HG03175 (cell line): Measurements from ENCODE around the gene RNF41.
A peak's percentile ranks its signal among the peaks of the same experiment; 100 is the strongest.
"Not testable (repeated sequence)": the region's sequence is repeated elsewhere in the genome, so short reads cannot be mapped to it uniquely, and the experiment has no call there.

Experiments
- ATAC-seq: cut with Tn5 transposase; IDR thresholded peaks from one replicate; pipeline ENCODE4 v1.9.1; 2021; ENCODE audit warnings: mild to moderate bottlenecking, moderate library complexity; ENCODE audit not compliant: unreplicated experiment

RNF41 gene

DNA sequence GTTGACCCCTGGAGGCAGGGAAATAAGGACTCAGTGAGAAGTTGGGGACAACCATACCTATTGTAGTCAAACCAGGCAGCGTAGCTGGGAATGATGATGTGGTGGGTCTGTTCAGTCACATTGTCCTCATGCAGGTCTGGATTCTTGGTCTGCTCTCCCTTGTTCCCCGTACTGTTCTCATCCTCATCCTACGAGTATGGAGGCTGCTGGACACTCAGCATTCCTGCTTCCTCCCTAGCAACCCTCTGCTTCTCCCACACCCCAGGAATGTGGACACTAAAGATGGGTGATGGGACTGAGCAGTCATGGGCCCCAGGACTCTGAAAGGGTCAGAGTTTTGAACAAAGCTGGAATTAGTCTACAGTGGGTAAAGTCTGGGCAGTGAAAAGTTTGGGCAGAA lies 43.4 kb downstream of the RNF41 start:
- no peak for ATAC-seq

- ATAC-seq: no peak
Measured at GRCh38 chr12:56172839-56173238, 48.9 kb downstream of the RNF41 start.

- no peak for ATAC-seq
Measured at GRCh38 chr12:56169229-56169759, 52.4 kb downstream of the RNF41 start.

- no peak for ATAC-seq
Measured at GRCh38 chr12:56165369-56165768, 56.4 kb downstream of the RNF41 start.

GRCh38 chr12:56164345-56164729 lies 57.4 kb downstream of the RNF41 start:
- ATAC-seq: no peak

DNA sequence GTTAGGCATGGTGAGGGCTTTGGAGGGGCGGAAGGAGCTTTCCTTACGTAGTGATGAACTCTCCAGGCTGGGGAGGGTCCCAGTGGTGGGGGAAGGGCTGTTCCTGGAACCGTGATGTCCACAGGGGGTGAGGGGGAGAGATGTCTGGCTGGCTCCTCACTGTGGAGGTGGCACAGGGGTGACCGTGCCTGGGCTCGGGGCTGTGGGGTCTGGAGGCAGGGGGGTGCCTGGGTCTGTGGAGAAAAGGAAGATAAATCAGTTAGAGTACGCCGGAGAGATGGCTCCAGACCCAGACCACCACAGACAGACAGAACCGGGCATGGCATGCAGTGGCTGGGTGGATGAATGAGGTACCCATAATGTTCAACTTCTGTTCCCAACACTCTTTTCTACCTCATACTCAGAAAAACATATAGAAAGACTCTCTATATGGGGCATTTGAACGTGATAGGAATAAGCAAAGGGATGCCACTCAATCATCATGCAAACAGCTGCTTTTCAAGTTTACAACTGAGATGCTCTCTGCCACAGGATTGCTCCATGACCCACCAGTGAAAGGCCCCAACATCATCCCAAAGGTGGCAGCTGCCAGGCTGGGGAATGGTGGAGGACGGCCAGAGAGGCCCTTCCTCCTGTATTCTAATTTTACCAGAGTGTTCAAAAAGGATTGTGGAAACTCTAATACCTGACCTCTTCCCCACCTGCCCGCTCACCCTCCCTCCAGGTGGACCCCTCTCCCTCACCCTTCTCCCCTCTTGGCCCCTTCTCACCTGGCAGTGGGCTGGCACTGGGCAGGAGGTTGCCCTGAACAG lies 58.0 kb downstream of the RNF41 start:
- no peak for ATAC-seq

DNA sequence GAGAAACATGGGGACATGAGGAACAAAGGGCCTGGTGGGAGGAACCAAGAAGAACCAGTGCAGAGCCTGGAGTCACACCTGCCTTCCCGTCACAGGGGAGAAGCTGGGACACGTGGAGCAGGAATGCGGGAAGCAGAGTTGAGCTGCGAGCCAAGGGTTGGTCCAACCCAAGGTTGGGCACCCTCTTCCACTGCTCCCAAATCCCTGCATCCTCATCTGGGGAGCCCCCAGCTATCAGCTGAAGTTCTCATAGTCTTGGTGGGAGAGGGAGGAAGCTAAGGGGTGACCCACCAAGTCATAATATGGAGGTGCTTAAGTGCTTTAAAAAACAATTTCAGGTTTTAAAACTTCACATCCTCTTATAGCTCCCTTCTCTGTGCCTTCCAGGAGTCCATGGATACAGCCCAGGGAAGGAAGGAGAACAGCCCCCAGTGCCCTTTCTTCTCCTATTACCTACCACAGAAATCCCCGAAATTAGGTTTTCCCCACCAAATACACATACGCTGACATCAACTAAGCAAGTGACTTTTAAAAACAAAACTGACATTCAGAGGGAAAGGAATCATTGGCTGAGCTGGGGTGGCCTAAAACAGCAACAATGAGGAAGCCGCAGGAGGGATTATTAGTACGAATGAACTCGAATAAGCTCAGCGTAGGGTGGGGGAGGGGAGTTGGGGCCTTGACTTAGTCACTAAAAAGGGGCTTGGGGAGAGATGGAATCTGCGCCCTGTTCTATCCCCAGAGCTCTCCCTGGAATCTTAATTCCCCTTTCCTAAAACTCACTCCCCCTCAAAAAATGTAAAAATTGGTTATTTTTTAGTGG lies 59.0 kb downstream of the RNF41 start:
- ATAC-seq: no peak

GRCh38 chr12:56161690-56162351 lies 59.9 kb downstream of the RNF41 start:
- no peak for ATAC-seq

- ATAC-seq: no peak
Measured at GRCh38 chr12:56160894-56161689, 60.6 kb downstream of the RNF41 start.

DNA sequence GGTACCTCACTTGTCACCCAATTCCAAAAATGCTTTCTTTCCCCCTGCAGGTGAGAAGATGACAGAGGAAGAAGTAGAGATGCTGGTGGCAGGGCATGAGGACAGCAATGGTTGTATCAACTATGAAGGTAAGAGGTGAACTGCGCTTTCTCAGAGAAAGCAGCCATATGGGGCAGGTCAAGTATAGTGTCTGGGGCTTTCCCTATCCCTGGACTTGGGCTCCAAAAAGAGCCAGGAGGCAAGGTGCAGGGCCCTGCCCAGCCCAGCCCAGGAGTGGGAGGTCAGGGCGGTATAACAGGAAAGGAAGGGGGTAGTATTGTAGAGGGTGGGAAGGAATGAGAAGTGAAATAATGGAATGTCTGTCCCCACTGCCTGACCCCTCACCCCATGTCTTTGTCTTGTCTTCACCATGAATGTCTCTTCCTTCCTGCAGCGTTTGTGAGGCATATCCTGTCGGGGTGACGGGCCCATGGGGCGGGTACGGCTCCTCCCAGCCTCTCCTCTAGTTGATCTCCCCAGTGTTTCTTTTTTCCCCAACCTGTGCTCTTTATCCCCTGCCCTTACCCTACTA lies 61.4 kb downstream of the RNF41 start:
- no peak for ATAC-seq

- ATAC-seq: no peak
Measured at GRCh38 chr12:56159482-56160192, 62.1 kb downstream of the RNF41 start.

DNA sequence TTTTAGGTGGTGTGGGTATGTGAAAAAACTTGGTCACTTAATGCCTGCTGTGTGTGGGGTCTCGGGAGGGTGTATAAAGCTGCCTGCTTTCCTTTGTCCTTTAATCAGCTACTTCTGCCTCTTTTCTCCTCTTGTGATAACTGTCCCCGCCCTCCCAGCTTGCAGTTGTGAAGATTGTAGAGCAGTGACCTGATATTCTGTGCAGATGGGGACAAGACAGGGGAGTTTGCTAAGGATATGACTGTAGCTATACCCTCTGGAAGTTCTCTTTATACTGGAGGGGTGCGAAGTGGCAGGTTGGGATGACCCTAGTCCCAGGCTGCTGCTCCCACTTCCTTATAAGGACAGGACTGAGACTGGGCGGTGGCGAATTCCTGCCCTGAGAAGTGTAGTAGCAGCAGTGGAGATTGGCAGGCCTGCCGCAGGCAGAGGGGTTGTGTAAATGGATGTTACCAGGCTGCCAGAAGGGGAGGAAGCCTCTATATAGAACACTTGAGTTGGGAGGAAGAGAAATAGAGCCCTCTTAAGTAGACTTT lies 62.7 kb downstream of the RNF41 start:
- no peak for ATAC-seq

GRCh38 chr12:56158029-56158925 lies 63.4 kb downstream of the RNF41 start, which contains the start of gene MYL6:
TSS of gene MYL6 (plus strand) at chr12:56158359. CDS start at chr12:56158402, 43 bp downstream.
- ATAC-seq: peak; percentile 88

GRCh38 chr12:56157201-56158028 lies 64.3 kb downstream of the RNF41 start:
- ATAC-seq: peak; percentile 47

- ATAC-seq: not testable (repeated sequence)
Measured at GRCh38 chr12:56156464-56157200, 65.1 kb downstream of the RNF41 start.

DNA sequence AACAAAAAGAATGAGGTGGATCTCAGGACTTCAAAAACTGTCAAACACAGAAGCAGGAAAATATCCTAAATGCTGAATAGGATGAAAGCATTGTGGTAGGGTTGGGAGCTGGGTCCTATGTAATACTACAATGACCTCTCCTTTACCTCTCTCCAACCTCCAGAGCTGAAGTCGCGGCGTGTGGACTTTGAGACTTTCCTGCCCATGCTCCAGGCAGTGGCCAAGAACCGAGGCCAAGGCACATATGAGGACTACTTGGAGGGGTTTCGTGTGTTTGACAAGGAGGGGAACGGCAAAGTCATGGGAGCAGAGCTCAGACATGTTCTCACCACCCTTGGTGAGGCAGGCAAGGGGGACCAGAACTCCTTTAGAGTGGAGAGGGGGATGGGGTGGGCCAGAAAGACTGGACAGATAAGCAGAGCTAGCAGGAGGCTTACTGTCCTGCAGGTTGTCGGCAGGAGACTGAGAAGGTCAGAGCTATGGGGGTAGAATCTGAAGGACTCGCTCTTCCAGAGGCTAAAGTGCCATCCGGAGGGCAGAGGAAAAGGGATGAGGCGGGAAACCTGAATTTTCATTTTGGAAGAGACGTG lies 66.4 kb downstream of the RNF41 start:
- ATAC-seq: no peak
